HEK293 (cell line): ENCODE data around the gene ITSN1.
A peak's percentile ranks its signal among the peaks of the same experiment; 100 is the strongest.

Source experiments
- BCL11A ChIP-seq: fragments of 450-650 bp; formaldehyde crosslinking; IDR thresholded peaks from 2 replicates; pipeline ENCODE4 v1.5.1; 2016; ENCODE audit warnings: low read depth, missing biosample characterization, missing genetic modification characterization
- GFI1B ChIP-seq: fragments of 450-650 bp; formaldehyde crosslinking; IDR thresholded peaks from 2 replicates; pipeline ENCODE4 v1.5.1; 2016; ENCODE audit warnings: missing biosample characterization, missing genetic modification characterization
- KLF16 ChIP-seq: fragments of 450-650 bp; formaldehyde crosslinking; IDR thresholded peaks from 2 replicates; pipeline ENCODE4 v1.5.1; 2017; ENCODE audit warnings: missing biosample characterization, missing genetic modification characterization
- KLF7 ChIP-seq: fragments of 450-650 bp; formaldehyde crosslinking; IDR thresholded peaks from 2 replicates; pipeline ENCODE4 v1.5.1; 2016; ENCODE audit warnings: missing biosample characterization, missing genetic modification characterization, borderline replicate concordance
- KLF9 ChIP-seq: fragments of 450-650 bp; formaldehyde crosslinking; IDR thresholded peaks from 2 replicates; pipeline ENCODE4 v1.5.1; 2016; ENCODE audit warnings: missing biosample characterization, missing genetic modification characterization, low read depth
- SCRT1 ChIP-seq: fragments of 450-650 bp; formaldehyde crosslinking; IDR thresholded peaks from 2 replicates; pipeline ENCODE4 v1.5.1; 2016; ENCODE audit warnings: missing biosample characterization, missing genetic modification characterization, borderline replicate concordance
- SCRT2 ChIP-seq: fragments of 450-650 bp; formaldehyde crosslinking; IDR thresholded peaks from 2 replicates; pipeline ENCODE4 v1.5.1; 2016; ENCODE audit warnings: missing biosample characterization, missing genetic modification characterization
- SETDB1 ChIP-seq: IDR thresholded peaks from one replicate; pipeline ENCODE4 v1.6.1; 2017; ENCODE audit warnings: mild to moderate bottlenecking, low read length, moderate library complexity, mixed read lengths; ENCODE audit not compliant: insufficient read length
- SP3 ChIP-seq: fragments of 450-650 bp; formaldehyde crosslinking; IDR thresholded peaks from 2 replicates; pipeline ENCODE4 v1.5.1; 2016; ENCODE audit warnings: missing biosample characterization, missing genetic modification characterization
- WT1 ChIP-seq: fragments of 450-650 bp; formaldehyde crosslinking; IDR thresholded peaks from 2 replicates; pipeline ENCODE4 v1.5.1; 2016; ENCODE audit warnings: missing biosample characterization, missing genetic modification characterization
- ZFHX2 ChIP-seq: fragments of 450-650 bp; formaldehyde crosslinking; conservative IDR thresholded peaks from 2 replicates; pipeline ENCODE4 v1.5.1; 2016; ENCODE audit warnings: missing biosample characterization, missing genetic modification characterization
- ZFP37 ChIP-seq: fragments of 450-650 bp; formaldehyde crosslinking; IDR thresholded peaks from 2 replicates; pipeline ENCODE4 v1.5.1; 2016; ENCODE audit warnings: missing biosample characterization, missing genetic modification characterization
- ZNF132 ChIP-seq: fragments of 450-650 bp; formaldehyde crosslinking; IDR thresholded peaks from 2 replicates; pipeline ENCODE4 v1.5.1; 2017; ENCODE audit warnings: missing biosample characterization, missing genetic modification characterization, borderline replicate concordance
- ZNF133 ChIP-seq: fragments of 450-650 bp; formaldehyde crosslinking; IDR thresholded peaks from 2 replicates; pipeline ENCODE4 v1.5.1; 2016; ENCODE audit warnings: missing biosample characterization, missing genetic modification characterization
- ZNF248 ChIP-seq: fragments of 450-650 bp; formaldehyde crosslinking; IDR thresholded peaks from 2 replicates; pipeline ENCODE4 v1.5.1; 2017; ENCODE audit warnings: missing biosample characterization, missing genetic modification characterization
- ZNF302 ChIP-seq: fragments of 450-650 bp; formaldehyde crosslinking; IDR thresholded peaks from 2 replicates; pipeline ENCODE4 v1.5.1; 2016; ENCODE audit warnings: missing biosample characterization, missing genetic modification characterization, low read depth
- ZNF366 ChIP-seq: fragments of 450-650 bp; formaldehyde crosslinking; conservative IDR thresholded peaks from 2 replicates; pipeline ENCODE4 v1.5.1; 2016; ENCODE audit warnings: missing biosample characterization, missing genetic modification characterization
- ZNF404 ChIP-seq: fragments of 450-650 bp; formaldehyde crosslinking; IDR thresholded peaks from 2 replicates; pipeline ENCODE4 v1.5.1; 2017; ENCODE audit warnings: missing biosample characterization, missing genetic modification characterization
- ZNF521 ChIP-seq: fragments of 450-650 bp; formaldehyde crosslinking; IDR thresholded peaks from 2 replicates; pipeline ENCODE4 v1.5.1; 2017; ENCODE audit warnings: missing biosample characterization, mild to moderate bottlenecking, missing genetic modification characterization
- ZNF548 ChIP-seq: fragments of 450-650 bp; formaldehyde crosslinking; IDR thresholded peaks from 2 replicates; pipeline ENCODE4 v1.5.1; 2016; ENCODE audit warnings: missing biosample characterization, missing genetic modification characterization
- ZNF558 ChIP-seq: fragments of 450-650 bp; formaldehyde crosslinking; IDR thresholded peaks from 2 replicates; pipeline ENCODE4 v1.5.1; 2016; ENCODE audit warnings: missing biosample characterization, missing genetic modification characterization
- ZNF596 ChIP-seq: fragments of 450-650 bp; IDR thresholded peaks from 2 replicates; pipeline ENCODE4 v1.5.0; 2018; ENCODE audit warnings: missing biosample characterization, mild to moderate bottlenecking, missing genetic modification characterization, moderate library complexity
- ZNF624 ChIP-seq: fragments of 450-650 bp; formaldehyde crosslinking; IDR thresholded peaks from 2 replicates; pipeline ENCODE4 v1.5.1; 2017; ENCODE audit warnings: missing biosample characterization, missing genetic modification characterization
- ZNF670 ChIP-seq: fragments of 450-650 bp; formaldehyde crosslinking; IDR thresholded peaks from 2 replicates; pipeline ENCODE4 v1.5.1; 2016; ENCODE audit warnings: missing biosample characterization, missing genetic modification characterization, low read depth
- ZNF792 ChIP-seq: fragments of 450-650 bp; formaldehyde crosslinking; IDR thresholded peaks from 2 replicates; pipeline ENCODE4 v1.5.1; 2016; ENCODE audit warnings: missing biosample characterization, missing genetic modification characterization
- ZNF837 ChIP-seq: fragments of 450-650 bp; formaldehyde crosslinking; IDR thresholded peaks from 2 replicates; pipeline ENCODE4 v1.5.1; 2016; ENCODE audit warnings: missing biosample characterization, missing genetic modification characterization
- ZSCAN16 ChIP-seq: fragments of 450-650 bp; formaldehyde crosslinking; IDR thresholded peaks from 2 replicates; pipeline ENCODE4 v1.5.1; 2016; ENCODE audit warnings: missing biosample characterization, missing genetic modification characterization
- ZSCAN23 ChIP-seq: fragments of 450-650 bp; formaldehyde crosslinking; IDR thresholded peaks from 2 replicates; pipeline ENCODE4 v1.5.1; 2016; ENCODE audit warnings: missing biosample characterization, missing genetic modification characterization
- TF ChIP-seq, protein P1 (sequence below): fragments of 450-650 bp; formaldehyde crosslinking; IDR thresholded peaks from 2 replicates; pipeline ENCODE4 v1.5.1; 2016; ENCODE audit warnings: missing biosample characterization, missing genetic modification characterization
- TF ChIP-seq, protein P2 (sequence below): fragments of 450-650 bp; formaldehyde crosslinking; IDR thresholded peaks from 2 replicates; pipeline ENCODE4 v1.5.1; 2016; ENCODE audit warnings: missing biosample characterization, missing genetic modification characterization
- TF ChIP-seq, protein P3 (sequence below): fragments of 450-650 bp; formaldehyde crosslinking; IDR thresholded peaks from 2 replicates; pipeline ENCODE4 v1.5.1; 2016; ENCODE audit warnings: missing biosample characterization, missing genetic modification characterization
- TF ChIP-seq, protein P4 (sequence below): fragments of 450-650 bp; formaldehyde crosslinking; IDR thresholded peaks from 2 replicates; pipeline ENCODE4 v1.5.1; 2017; ENCODE audit warnings: missing biosample characterization, missing genetic modification characterization
- TF ChIP-seq, protein P5 (sequence below): fragments of 450-650 bp; formaldehyde crosslinking; IDR thresholded peaks from 2 replicates; pipeline ENCODE4 v1.5.1; 2016; ENCODE audit warnings: missing biosample characterization, missing genetic modification characterization

ITSN1 gene

DNA sequence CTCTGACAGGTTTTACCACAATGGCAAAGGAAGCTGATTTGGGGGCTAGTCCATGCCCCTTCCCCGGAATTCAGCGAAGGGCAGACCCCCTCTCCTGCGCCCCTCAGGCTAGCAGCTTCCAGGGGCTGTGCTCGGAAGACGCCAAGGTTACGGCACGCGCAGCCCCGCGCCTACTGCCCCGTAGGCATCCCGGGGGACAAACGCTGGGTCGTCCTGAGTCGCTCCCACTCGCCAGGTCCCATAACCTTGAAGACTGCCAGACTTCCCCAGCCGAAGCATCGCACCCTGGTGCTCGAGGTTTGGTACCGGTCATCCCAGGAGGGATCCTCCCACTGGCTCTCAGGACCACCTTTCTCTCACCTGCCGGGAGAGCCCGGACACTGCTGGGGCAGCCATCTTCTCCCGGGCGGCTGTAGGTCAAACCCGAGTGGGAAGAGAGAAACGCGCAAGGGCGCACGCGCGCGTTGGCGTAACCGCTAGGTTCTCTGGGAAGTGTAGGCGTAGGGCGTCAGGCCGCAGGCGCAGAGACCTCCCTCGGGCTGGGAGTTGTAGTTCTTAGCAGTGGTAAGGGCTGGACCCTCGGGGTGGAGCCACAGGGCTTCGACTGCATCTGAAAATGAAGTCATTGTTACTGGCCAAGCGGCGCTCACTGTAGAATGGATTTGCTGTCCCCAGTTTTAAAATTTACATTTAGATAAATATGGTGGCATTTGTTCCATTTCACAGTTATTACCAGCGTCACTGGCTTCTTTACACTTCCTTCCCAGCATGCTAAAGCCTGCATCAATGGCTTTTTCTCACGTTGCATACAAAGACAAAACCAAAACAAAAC is 273.3 kb downstream of the ITSN1 start, which contains the start of gene ATP5PO (continued):
- TF ChIP-seq ZNF302: no peak
- no peak for TF ChIP-seq WT1 (tag by site-specific recombination)
- TF ChIP-seq, protein P1, sequence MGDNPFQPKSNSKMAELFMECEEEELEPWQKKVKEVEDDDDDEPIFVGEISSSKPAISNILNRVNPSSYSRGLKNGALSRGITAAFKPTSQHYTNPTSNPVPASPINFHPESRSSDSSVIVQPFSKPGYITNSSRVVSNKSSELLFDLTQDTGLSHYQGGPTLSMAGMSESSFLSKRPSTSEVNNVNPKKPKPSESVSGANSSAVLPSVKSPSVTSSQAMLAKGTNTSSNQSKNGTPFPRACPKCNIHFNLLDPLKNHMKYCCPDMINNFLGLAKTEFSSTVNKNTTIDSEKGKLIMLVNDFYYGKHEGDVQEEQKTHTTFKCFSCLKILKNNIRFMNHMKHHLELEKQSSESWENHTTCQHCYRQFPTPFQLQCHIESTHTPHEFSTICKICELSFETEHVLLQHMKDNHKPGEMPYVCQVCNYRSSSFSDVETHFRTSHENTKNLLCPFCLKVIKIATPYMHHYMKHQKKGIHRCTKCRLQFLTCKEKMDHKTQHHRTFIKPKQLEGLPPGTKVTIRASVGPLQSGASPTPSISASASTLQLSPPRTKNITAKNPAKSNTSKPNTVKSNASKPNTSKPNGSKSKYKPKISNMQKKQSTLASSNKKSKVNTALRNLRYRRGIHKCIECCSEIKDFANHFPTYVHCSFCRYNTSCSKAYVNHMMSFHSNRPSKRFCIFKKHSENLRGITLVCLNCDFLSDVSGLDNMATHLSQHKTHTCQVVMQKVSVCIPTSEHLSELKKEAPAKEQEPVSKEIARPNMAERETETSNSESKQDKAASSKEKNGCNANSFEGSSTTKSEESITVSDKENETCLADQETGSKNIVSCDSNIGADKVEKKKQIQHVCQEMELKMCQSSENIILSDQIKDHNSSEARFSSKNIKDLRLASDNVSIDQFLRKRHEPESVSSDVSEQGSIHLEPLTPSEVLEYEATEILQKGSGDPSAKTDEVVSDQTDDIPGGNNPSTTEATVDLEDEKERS (tag by site-specific recombination): no peak
- TF ChIP-seq ZNF248 (tag by site-specific recombination): no peak
- no peak for TF ChIP-seq ZNF132 (tag by site-specific recombination)
- no peak for TF ChIP-seq GFI1B (tag by site-specific recombination)
- peak; percentile 97 for TF ChIP-seq ZFHX2 (tag by site-specific recombination)
- no peak for TF ChIP-seq BCL11A
- no peak for TF ChIP-seq ZSCAN23 (tag by site-specific recombination)
- TF ChIP-seq ZNF366: no peak
- TF ChIP-seq ZNF792 (tag by site-specific recombination): no peak
- TF ChIP-seq ZNF548: no peak
- TF ChIP-seq ZNF837 (tag by site-specific recombination): no peak
- TF ChIP-seq, protein P2, sequence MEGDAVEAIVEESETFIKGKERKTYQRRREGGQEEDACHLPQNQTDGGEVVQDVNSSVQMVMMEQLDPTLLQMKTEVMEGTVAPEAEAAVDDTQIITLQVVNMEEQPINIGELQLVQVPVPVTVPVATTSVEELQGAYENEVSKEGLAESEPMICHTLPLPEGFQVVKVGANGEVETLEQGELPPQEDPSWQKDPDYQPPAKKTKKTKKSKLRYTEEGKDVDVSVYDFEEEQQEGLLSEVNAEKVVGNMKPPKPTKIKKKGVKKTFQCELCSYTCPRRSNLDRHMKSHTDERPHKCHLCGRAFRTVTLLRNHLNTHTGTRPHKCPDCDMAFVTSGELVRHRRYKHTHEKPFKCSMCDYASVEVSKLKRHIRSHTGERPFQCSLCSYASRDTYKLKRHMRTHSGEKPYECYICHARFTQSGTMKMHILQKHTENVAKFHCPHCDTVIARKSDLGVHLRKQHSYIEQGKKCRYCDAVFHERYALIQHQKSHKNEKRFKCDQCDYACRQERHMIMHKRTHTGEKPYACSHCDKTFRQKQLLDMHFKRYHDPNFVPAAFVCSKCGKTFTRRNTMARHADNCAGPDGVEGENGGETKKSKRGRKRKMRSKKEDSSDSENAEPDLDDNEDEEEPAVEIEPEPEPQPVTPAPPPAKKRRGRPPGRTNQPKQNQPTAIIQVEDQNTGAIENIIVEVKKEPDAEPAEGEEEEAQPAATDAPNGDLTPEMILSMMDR (tag by site-specific recombination): 0 out of 2 replicates have a peak, but pooled peaks have one; percentile 17
- no peak for TF ChIP-seq ZFP37 (tag by site-specific recombination)
- TF ChIP-seq SP3: peak; percentile 95
- TF ChIP-seq ZNF133: no peak
- TF ChIP-seq KLF16 (tag by site-specific recombination): 0 out of 2 replicates have a peak, but pooled peaks have one; percentile 18
- no peak for TF ChIP-seq ZSCAN16 (tag by site-specific recombination)
- no peak for TF ChIP-seq ZNF670 (tag by site-specific recombination)
- TF ChIP-seq ZNF558 (tag by site-specific recombination): no peak
- no peak for TF ChIP-seq ZNF521 (tag by site-specific recombination)
- TF ChIP-seq ZNF624 (tag by site-specific recombination): no peak
- TF ChIP-seq SCRT2: no peak
- TF ChIP-seq, protein P3, sequence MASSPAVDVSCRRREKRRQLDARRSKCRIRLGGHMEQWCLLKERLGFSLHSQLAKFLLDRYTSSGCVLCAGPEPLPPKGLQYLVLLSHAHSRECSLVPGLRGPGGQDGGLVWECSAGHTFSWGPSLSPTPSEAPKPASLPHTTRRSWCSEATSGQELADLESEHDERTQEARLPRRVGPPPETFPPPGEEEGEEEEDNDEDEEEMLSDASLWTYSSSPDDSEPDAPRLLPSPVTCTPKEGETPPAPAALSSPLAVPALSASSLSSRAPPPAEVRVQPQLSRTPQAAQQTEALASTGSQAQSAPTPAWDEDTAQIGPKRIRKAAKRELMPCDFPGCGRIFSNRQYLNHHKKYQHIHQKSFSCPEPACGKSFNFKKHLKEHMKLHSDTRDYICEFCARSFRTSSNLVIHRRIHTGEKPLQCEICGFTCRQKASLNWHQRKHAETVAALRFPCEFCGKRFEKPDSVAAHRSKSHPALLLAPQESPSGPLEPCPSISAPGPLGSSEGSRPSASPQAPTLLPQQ (tag by site-specific recombination): peak; percentile 60; the same call in 1 of the 2 replicates
- TF ChIP-seq KLF9 (tag by site-specific recombination): no peak
- TF ChIP-seq, protein P4, sequence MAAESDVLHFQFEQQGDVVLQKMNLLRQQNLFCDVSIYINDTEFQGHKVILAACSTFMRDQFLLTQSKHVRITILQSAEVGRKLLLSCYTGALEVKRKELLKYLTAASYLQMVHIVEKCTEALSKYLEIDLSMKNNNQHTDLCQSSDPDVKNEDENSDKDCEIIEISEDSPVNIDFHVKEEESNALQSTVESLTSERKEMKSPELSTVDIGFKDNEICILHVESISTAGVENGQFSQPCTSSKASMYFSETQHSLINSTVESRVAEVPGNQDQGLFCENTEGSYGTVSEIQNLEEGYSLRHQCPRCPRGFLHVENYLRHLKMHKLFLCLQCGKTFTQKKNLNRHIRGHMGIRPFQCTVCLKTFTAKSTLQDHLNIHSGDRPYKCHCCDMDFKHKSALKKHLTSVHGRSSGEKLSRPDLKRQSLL (tag by site-specific recombination): no peak
- no peak for TF ChIP-seq SCRT1 (tag by site-specific recombination)
- no peak for TF ChIP-seq SETDB1
- TF ChIP-seq KLF7: no peak
- TF ChIP-seq, protein P5, sequence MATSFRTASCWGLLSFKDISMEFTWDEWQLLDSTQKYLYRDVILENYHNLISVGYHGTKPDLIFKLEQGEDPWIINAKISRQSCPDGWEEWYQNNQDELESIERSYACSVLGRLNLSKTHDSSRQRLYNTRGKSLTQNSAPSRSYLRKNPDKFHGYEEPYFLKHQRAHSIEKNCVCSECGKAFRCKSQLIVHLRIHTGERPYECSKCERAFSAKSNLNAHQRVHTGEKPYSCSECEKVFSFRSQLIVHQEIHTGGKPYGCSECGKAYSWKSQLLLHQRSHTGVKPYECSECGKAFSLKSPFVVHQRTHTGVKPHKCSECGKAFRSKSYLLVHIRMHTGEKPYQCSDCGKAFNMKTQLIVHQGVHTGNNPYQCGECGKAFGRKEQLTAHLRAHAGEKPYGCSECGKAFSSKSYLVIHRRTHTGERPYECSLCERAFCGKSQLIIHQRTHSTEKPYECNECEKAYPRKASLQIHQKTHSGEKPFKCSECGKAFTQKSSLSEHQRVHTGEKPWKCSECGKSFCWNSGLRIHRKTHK (tag by site-specific recombination): no peak
- no peak for TF ChIP-seq ZNF404 (tag by site-specific recombination)
- TF ChIP-seq ZNF596 (tag by site-specific recombination): no peak
